AG09309 (cell line): ENCODE data around the gene REPS2.

ENCODE experiments used
- DNase-seq: peaks from one replicate; pipeline ENCODE4 v3.0.0-alpha.2; 2010; ENCODE audit warnings: low read depth
- H3K4me3 ChIP-seq: 2 replicates; pipeline ENCODE4 v1.5.1; 2011; ENCODE audit warnings: mild to moderate bottlenecking, low read depth, low read length, moderate library complexity; ENCODE audit not compliant: control insufficient read depth
- CTCF ChIP-seq: IDR thresholded peaks from 2 replicates; pipeline ENCODE4 v1.5.1; 2011; ENCODE audit warnings: mild to moderate bottlenecking, low read depth, low read length, inconsistent platforms; ENCODE audit not compliant: insufficient read depth, control insufficient read depth; ENCODE audit errors: missing control alignments

The REPS2 gene

GRCh38 chrX:17007134-17007768 is 60.8 kb downstream of the REPS2 start:
- peak; percentile 55 for TF ChIP-seq CTCF
- no peak overlapping the region for H3K4me3 ChIP-seq
- no peak for DNase-seq

GRCh38 chrX:17009856-17010625 is 63.6 kb downstream of the REPS2 start:
- DNase-seq = no peak
- no peak for TF ChIP-seq CTCF

GRCh38 chrX:17012465-17012864 is 66.0 kb downstream of the REPS2 start:
- no peak for DNase-seq
- no peak overlapping the region for H3K4me3 ChIP-seq
- no peak for TF ChIP-seq CTCF

More at GRCh38 chrX:17009856-17010625, 63.6 kb downstream of the REPS2 start:
- no peak overlapping the region for H3K4me3 ChIP-seq

GRCh38 chrX:17014216-17014615 is 67.8 kb downstream of the REPS2 start:
- no peak overlapping the region for H3K4me3 ChIP-seq
- TF ChIP-seq CTCF = no peak
- DNase-seq = no peak

- DNase-seq = no peak
- no peak for TF ChIP-seq CTCF
- H3K4me3 ChIP-seq = no peak overlapping the region
Observed at GRCh38 chrX:17017134-17017533, 70.7 kb downstream of the REPS2 start.

- no peak for DNase-seq
- H3K4me3 ChIP-seq = no peak overlapping the region
- no peak for TF ChIP-seq CTCF
Observed at GRCh38 chrX:17020356-17020755, 73.9 kb downstream of the REPS2 start.
